GM04503 (cell line): ENCODE results near the gene SERPINB13.

ENCODE experiments used
- DNase-seq: peaks from one replicate; pipeline ENCODE4 v3.0.0-alpha.2; 2012; ENCODE audit warnings: low read depth

The SERPINB13 gene

GRCh38 chr18:63648241-63648640 is 61.1 kb downstream of the SERPINB13 start:
- DNase-seq, result no peak
